Ecto neural progenitor cell (in vitro differentiated cells): ENCODE results near the gene PNMA8A.

Source experiments
- DNase-seq: peaks from one replicate; pipeline ENCODE4 v3.0.0-alpha.2; 2018; ENCODE audit warnings: low spot score

The PNMA8A gene

GRCh38 chr19:46428239-46429135 is 42.9 kb downstream of the PNMA8A start, which contains the start of gene PNMA8C:
Gene PNMA8C, minus strand, starts transcription at chr19:46428936. Its CDS starts 577 bp downstream, at chr19:46428359.
- peak; percentile 92 for DNase-seq

- DNase-seq, result no peak
These were observed 43.8 kb downstream of the PNMA8A start for GRCh38 chr19:46427518-46428045.

GRCh38 chr19:46426506-46427162 is 44.7 kb downstream of the PNMA8A start:
- peak; percentile 93 for DNase-seq

GRCh38 chr19:46426035-46426505 is 45.3 kb downstream of the PNMA8A start:
- DNase-seq, result no peak

- no peak for DNase-seq
These were observed 48.2 kb downstream of the PNMA8A start for GRCh38 chr19:46423188-46423587.

GRCh38 chr19:46422344-46422743 is 49.0 kb downstream of the PNMA8A start:
- no peak for DNase-seq

- DNase-seq, result no peak
These were observed 51.3 kb downstream of the PNMA8A start for GRCh38 chr19:46420056-46420455.
